Stimulated activated CD4-positive, alpha-beta T cell treated with anti-CD3 and anti-CD28 coated beads, Interleukin-4, amount 100 ng/mL, for 4 hours (primary cell): ENCODE measurements around the gene FTO.

Experiments used
- DNase-seq, 2 experiments: peaks; one replicate each; pipeline ENCODE4 v3.0.0-alpha.2; 2020

Gene FTO

GRCh38 chr16:54102888-54103866, 399.2 kb downstream of the FTO start:
- no peak for DNase-seq

- DNase-seq: no peak
These were observed 402.1 kb downstream of the FTO start for GRCh38 chr16:54106057-54106456.

GRCh38 chr16:54107583-54108202, 403.7 kb downstream of the FTO start:
- no peak for DNase-seq

- no peak for DNase-seq
These were observed 406.3 kb downstream of the FTO start for GRCh38 chr16:54110016-54110981.

GRCh38 chr16:54112451-54113206, 408.7 kb downstream of the FTO start:
- DNase-seq: no peak

GRCh38 chr16:54115558-54115957, 411.6 kb downstream of the FTO start:
- DNase-seq: no peak

- DNase-seq: no peak
These were observed 412.2 kb downstream of the FTO start for GRCh38 chr16:54116124-54116655.

- no peak for DNase-seq
These were observed 414.9 kb downstream of the FTO start for GRCh38 chr16:54118846-54119245.

- DNase-seq: no peak
These were observed 417.0 kb downstream of the FTO start for GRCh38 chr16:54120846-54121480.

- no peak for DNase-seq
These were observed 417.8 kb downstream of the FTO start for GRCh38 chr16:54121539-54122295.

GRCh38 chr16:54123766-54124165, 419.8 kb downstream of the FTO start:
- no peak for DNase-seq

GRCh38 chr16:54125751-54126655, 422.0 kb downstream of the FTO start:
- no peak for DNase-seq

- DNase-seq: no peak
These were observed 423.0 kb downstream of the FTO start for GRCh38 chr16:54126907-54127306.

GRCh38 chr16:54128629-54129234, 424.8 kb downstream of the FTO start:
- DNase-seq: no peak

- no peak for DNase-seq
These were observed 425.9 kb downstream of the FTO start for GRCh38 chr16:54129810-54130209.

- no peak for DNase-seq
These were observed 431.7 kb downstream of the FTO start for GRCh38 chr16:54135361-54136275.

GRCh38 chr16:54136276-54136625, 432.3 kb downstream of the FTO start:
- DNase-seq: no peak
